ENCODE results near the gene SERPINB1. TPM values are rescaled to one million over a fixed set of nuclear protein-coding genes. Genes with fewer than 3 reads are reported as not detected.
A peak's percentile ranks its signal among the peaks of the same experiment; 100 is the strongest.

SERPINB1 gene
- total and polyA plus RNA-seq, 12 donors, result 16.3 to 73.7 (median 21.2) TPM

- ATAC-seq (no peak), DNase-seq (no peak)
- no peaks in the 10 kb centered on the region for H3K36me3 ChIP-seq
- TF ChIP-seq CTCF (IDR thresholded peaks at IDR 0.05), result no peak
- no peaks in the 10 kb centered on the region for H3K27me3 ChIP-seq
- 72 to 76% methylated on average over 6 of the region's 6 CpGs for WGBS, 2 donors
- peak overlapping the region in 1 of 10 donors; percentile 72 for H3K27ac ChIP-seq
- no peak overlapping the region for H3K4me3 ChIP-seq
- intact Hi-C loops (cut with DNase I), result loop anchor here in 1 of 10 donors (10.0 kb wide), 1 partner anchor 128 kb away; no protein-coding TSS in a partner anchor
- H3K9me3 ChIP-seq, result no peaks in the 10 kb centered on the region
- H3K4me1 ChIP-seq, result peaks cover 8 to 64% (median 25%) of the 10 kb centered on the region in 9 donors
Measured at GRCh38 chr6:2796861-2797260, 44.8 kb downstream of the SERPINB1 start.

- DNase-seq (no peak), ATAC-seq (no peak)
- no peak for TF ChIP-seq CTCF (IDR thresholded peaks at IDR 0.05)
- Histone ChIP-seq H3K27ac (peak overlapping the region in 1 of 10 donors; percentile 72), H3K9me3 (no peaks in the 10 kb centered on the region), H3K4me3 (no peak overlapping the region), H3K36me3 (no peaks in the 10 kb centered on the region), H3K4me1 (peaks cover 8 to 72% (median 29%) of the 10 kb centered on the region in 9 donors), H3K27me3 (no peaks in the 10 kb centered on the region)
- 91% methylated on average over 16 of the region's 16 CpGs for WGBS, 2 donors
- intact Hi-C loops (cut with DNase I), result loop anchor here in 1 of 10 donors (10.0 kb wide), 1 partner anchor 129 kb away; no protein-coding TSS in a partner anchor
Measured at GRCh38 chr6:2795956-2796355, 45.7 kb downstream of the SERPINB1 start.

DNA sequence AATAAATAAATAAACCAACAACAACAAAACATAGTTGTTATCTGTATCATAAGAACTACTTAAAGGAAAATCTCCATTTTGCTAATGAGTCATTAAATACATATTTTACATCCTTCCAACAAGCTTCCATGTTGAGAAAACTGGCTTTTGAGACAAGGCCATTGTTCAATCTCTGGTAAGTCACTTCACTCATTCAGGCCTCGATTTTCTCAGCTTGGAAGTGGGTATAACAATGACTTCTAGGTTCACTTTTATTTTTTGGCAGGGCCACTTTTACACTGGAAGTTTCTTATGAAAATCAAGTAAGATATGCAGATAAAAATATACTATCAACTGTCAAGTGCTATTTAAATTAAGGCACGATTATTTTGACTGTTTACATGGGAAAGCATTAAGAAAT, 46.5 kb downstream of the SERPINB1 start:
- Histone ChIP-seq H3K27ac (peak overlapping the region in 1 of 10 donors; percentile 72), H3K4me3 (no peak overlapping the region), H3K9me3 (no peaks in the 10 kb centered on the region), H3K4me1 (peaks cover 6 to 77% (median 33%) of the 10 kb centered on the region in 9 donors), H3K27me3 (no peaks in the 10 kb centered on the region), H3K36me3 (no peaks in the 10 kb centered on the region)
- 87 to 89% methylated on average over 2 of the region's 2 CpGs for WGBS, 2 donors
- intact Hi-C loops (cut with DNase I), result loop anchor here in 1 of 10 donors (10.0 kb wide), 1 partner anchor 130 kb away; no protein-coding TSS in a partner anchor
- ATAC-seq, result no peak
- DNase-seq, result no peak
- no peak for TF ChIP-seq CTCF (IDR thresholded peaks at IDR 0.05)

- peak overlapping the region in 3 of 10 donors; percentile 72 to 87 (median 80) for H3K27ac ChIP-seq
- intact Hi-C loops (cut with DNase I), result loop anchor here in 8 of 10 donors (5.0 to 10.0 kb wide), 3 partner anchors 48 to 138 kb away; partner anchors contain the start of gene SERPINB1 (in 5 of the 8)
- TF ChIP-seq CTCF (IDR thresholded peaks at IDR 0.05), result no peak
- H3K36me3 ChIP-seq, result no peaks in the 10 kb centered on the region
- peaks cover 6 to 69% (median 33%) of the 10 kb centered on the region in 9 donors for H3K4me1 ChIP-seq
- ATAC-seq (no peak), DNase-seq (no peak)
- no peak overlapping the region for H3K4me3 ChIP-seq
- H3K27me3 ChIP-seq, result no peaks in the 10 kb centered on the region
- WGBS, 2 donors, result 80 to 81% methylated on average over 5 of the region's 5 CpGs
- no peaks in the 10 kb centered on the region for H3K9me3 ChIP-seq
Measured at GRCh38 chr6:2794171-2794730, 47.4 kb downstream of the SERPINB1 start.
